ENCODE data around the gene IL17REL.

DNA sequence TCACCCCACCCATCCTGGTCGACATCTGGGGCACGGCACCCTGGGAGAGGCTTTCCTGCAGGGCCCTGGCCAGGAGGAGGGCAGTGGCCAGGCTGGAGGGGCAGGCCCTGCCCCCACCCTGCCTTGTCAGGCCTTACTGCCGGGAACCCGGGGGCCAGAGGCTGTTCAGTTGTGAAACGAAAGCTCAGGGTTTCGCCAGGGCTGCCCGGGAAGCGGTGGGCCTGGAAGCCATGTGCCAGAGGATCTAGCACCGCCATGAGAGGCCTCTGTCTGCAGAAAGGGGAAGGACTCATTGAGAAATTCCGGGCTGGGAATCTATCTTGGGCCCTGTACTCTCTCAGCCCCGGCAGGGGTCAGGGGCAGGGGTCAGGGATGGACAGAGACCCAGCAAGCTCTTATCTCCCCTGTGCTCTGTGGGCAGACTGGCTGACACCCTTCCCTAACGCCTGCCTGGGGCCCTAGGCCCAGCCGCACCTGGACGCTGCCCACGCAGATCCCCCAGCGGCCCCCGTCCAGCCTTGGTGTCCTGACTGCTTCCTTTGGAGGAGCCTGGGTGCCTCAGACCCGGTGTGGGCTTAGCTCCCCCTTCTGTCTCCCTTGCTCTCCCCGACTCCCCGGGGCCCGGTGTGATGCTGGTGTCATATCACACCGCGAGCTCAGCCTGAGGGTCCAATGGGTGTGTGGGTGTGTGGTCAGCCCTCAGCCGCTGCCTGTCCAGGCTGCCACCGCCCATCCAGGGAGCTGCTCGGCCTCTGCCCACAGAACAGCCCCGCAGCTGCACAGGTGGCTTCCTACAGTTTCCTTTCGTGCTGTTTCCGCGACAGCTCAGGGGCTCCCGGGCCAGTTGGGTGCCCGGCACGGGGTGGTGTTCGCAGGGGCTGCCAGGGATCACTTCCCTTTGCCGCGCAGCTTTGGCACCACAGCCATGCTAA is 45.5 kb downstream of the IL17REL start:
- TF ChIP-seq POLR2A (IDR thresholded peaks at IDR 0.05) (no peak), EP300 (IDR thresholded peaks at IDR 0.05) (peak in 1 of 2 donors; percentile 61)
- TF ChIP-seq, protein P1, sequence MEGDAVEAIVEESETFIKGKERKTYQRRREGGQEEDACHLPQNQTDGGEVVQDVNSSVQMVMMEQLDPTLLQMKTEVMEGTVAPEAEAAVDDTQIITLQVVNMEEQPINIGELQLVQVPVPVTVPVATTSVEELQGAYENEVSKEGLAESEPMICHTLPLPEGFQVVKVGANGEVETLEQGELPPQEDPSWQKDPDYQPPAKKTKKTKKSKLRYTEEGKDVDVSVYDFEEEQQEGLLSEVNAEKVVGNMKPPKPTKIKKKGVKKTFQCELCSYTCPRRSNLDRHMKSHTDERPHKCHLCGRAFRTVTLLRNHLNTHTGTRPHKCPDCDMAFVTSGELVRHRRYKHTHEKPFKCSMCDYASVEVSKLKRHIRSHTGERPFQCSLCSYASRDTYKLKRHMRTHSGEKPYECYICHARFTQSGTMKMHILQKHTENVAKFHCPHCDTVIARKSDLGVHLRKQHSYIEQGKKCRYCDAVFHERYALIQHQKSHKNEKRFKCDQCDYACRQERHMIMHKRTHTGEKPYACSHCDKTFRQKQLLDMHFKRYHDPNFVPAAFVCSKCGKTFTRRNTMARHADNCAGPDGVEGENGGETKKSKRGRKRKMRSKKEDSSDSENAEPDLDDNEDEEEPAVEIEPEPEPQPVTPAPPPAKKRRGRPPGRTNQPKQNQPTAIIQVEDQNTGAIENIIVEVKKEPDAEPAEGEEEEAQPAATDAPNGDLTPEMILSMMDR (IDR thresholded peaks at IDR 0.05), result peak in 1 of 5 experiments; percentile 3

Data from tibial nerve (tissue), 4 donors.